Pancreas (tissue), 10 donors: Measurements from ENCODE around the gene ACOT8. TPM values are rescaled to one million over a fixed set of nuclear protein-coding genes. Genes with fewer than 3 reads are reported as not detected.

Experiments
- ATAC-seq, 4 donors: fragments of 200-7000 bp; cut with Tn5 transposase; one replicate each; pipeline versions ENCODE4 v1.8.0 to v1.9.1; 2020; ENCODE audit warnings: mild to moderate bottlenecking in 4 of 4, moderate library complexity in 4 of 4
- DNase-seq, 6 donors: peaks; one replicate each; pipeline ENCODE4 v3.0.0-alpha.2; 2020
- FAIRE-seq: peaks from 2 replicates; lab custom pipeline; 2012; peaks lifted over from hg19 to GRCh38; lab: Jason Lieb, UNC
- H3K27ac ChIP-seq, 4 donors: fragments of 200-600 bp; sonication (generic); 1 replicate in 3 of 4; 2 replicates in 1 of 4; pipeline versions ENCODE4 v1.5.0 to v1.8.0; 2020
- H3K27me3 ChIP-seq, 4 donors: fragments of 200-600 bp; one replicate each; pipeline ENCODE4 v1.8.0; 2021
- H3K36me3 ChIP-seq, 3 donors: fragments of 200-600 bp; sonication (generic) in 1 of 3; one replicate each; pipeline versions ENCODE4 v1.5.0 to v1.8.0; 2020 to 2021
- H3K4me1 ChIP-seq, 3 donors: fragments of 200-600 bp; one replicate each; pipeline ENCODE4 v1.8.0; 2021
- H3K4me3 ChIP-seq, 4 donors: fragments of 200-600 bp; sonication (generic) in 2 of 4; one replicate each; pipeline versions ENCODE4 v1.5.0 to v1.8.0; 2020 to 2021
- H3K9me3 ChIP-seq, 4 donors: fragments of 200-600 bp; one replicate each; pipeline ENCODE4 v1.8.0; 2021
- WGBS, 2 donors: extraction: QIAGEN DNeasy Blood & Tissue Kit; methylation state at CpG; one replicate each; pipeline ENCODE4 v1.1.7; 2013; 5-methylcytosine and 5-hydroxymethylcytosine counted together
- intact Hi-C, 3 donors: fragments of 100-400 bp; cut with DNase I; formaldehyde crosslinking; loops; one replicate each; pipeline versions ENCODE4 v1.11.1 to v1.14.2; 2022
- polyA plus RNA-seq, 2 donors: library from polyadenylated mRNA; stranded (reverse); fragments of 200-250 nt; gene quantifications; one replicate each; pipeline ENCODE4 v1.2.3, GENCODE V29; 2013
- total RNA-seq, 6 donors: library from RNA; stranded (reverse); fragmentation: NEBNext Ultra II Directional in 4 of 6; extraction: Animal tissue kit (Norgen Biotek cat#: 25700) in 4 of 6; gene quantifications; one replicate each; pipeline versions ENCODE4 v1.2.1 to v1.2.4, GENCODE V29; 2021 to 2023
- TF ChIP-seq, protein P1 (sequence below), 4 donors: fragments of 200-600 bp; sonication (generic) in 3 of 4; IDR thresholded peaks; one replicate each; pipeline versions ENCODE4 v1.5.0 to v1.8.0; 2021; ENCODE audit warnings: antibody characterized with exemption in 4 of 4
- donor health status: healthy with polysubstance abuse.
- donor health status: DM: no; HTN: no; CAD: no; lungs with moderate emphysema.
- donor health status: DM: no; HTN: no; CAD: no.
- donor health status: control.
- donor health status: control.
- donor health status: Bipolar disorder and iron deficiency.
- donor health status: DM: yes; HTN: yes; CAD: no.
- donor health status: DM: no; HTN: no; CAD: no.
- donor health status: DM: no; HTN: no; CAD: no.
- donor health status: DM: yes; HTN: yes; CAD: no.

ACOT8 gene
- total and polyA plus RNA-seq, 8 donors: 7.0 to 21.2 (median 10.2) TPM

DNA sequence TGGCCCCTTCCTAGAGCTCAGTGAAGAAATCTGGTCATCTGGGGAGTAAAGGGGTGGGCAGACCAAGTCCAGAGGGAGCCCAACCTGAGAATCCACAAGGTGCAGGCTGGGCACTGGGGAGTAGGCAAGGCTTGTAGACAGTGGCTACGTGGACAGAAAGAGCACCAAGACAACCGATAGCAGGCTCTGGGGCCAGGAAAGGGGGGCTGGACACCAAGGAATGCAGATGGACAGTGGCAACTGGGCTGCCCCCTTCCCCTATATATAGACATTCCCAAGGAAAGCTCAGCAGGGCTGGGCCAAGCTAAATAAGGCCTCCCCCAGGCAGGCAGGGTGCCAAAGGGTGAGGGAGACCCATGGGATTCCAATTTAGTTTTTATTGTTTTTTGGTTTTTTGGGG, 28.6 kb downstream of the ACOT8 start:
- no peak for ATAC-seq

DNA sequence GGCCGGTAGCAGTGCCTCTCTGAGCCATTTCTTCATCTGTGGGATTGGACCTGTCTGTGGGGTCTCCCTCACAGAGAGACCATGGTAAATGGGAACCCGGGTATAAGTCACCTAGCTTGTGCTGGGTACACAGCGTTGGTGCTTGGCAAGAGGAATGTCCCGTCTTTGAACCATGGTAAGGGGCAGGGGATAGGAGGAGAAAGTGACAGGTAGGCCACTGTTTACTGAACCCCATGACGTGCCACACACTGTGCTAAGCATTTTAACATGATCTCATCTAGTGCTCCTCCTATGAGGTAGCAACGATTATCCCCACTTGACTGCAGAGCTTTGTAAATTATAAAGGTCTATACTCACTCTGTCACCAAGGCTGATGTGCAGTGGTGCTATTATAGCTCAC, 29.5 kb downstream of the ACOT8 start:
- Histone ChIP-seq H3K27ac (no peak overlapping the region), H3K9me3 (no peaks in the 10 kb centered on the region), H3K27me3 (no peaks in the 10 kb centered on the region), H3K4me3 (no peak overlapping the region), H3K36me3 (no peaks in the 10 kb centered on the region), H3K4me1 (peaks cover 0 to 4% (median 0%) of the 10 kb centered on the region in 3 donors)
- intact Hi-C loops: loop anchor here in 1 of 3 donors (10.0 kb wide), 1 partner anchor 137 kb away; no protein-coding TSS in a partner anchor
- FAIRE-seq (no peak), ATAC-seq (no peak), DNase-seq (no peak)
- TF ChIP-seq, protein P1, sequence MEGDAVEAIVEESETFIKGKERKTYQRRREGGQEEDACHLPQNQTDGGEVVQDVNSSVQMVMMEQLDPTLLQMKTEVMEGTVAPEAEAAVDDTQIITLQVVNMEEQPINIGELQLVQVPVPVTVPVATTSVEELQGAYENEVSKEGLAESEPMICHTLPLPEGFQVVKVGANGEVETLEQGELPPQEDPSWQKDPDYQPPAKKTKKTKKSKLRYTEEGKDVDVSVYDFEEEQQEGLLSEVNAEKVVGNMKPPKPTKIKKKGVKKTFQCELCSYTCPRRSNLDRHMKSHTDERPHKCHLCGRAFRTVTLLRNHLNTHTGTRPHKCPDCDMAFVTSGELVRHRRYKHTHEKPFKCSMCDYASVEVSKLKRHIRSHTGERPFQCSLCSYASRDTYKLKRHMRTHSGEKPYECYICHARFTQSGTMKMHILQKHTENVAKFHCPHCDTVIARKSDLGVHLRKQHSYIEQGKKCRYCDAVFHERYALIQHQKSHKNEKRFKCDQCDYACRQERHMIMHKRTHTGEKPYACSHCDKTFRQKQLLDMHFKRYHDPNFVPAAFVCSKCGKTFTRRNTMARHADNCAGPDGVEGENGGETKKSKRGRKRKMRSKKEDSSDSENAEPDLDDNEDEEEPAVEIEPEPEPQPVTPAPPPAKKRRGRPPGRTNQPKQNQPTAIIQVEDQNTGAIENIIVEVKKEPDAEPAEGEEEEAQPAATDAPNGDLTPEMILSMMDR (IDR thresholded peaks at IDR 0.05): no peak
- WGBS, 2 donors: 62 to 63% methylated on average over 6 of the region's 6 CpGs

More for the DNA sequence above, 28.6 kb downstream of the ACOT8 start:
- intact Hi-C loops: loop anchor here in 1 of 3 donors (10.0 kb wide), 1 partner anchor 136 kb away; no protein-coding TSS in a partner anchor
- no peaks in the 10 kb centered on the region for H3K4me1 ChIP-seq
- no peak overlapping the region for H3K4me3 ChIP-seq
- no peaks in the 10 kb centered on the region for H3K27me3 ChIP-seq
- H3K36me3 ChIP-seq: no peaks in the 10 kb centered on the region
- TF ChIP-seq, protein P1 (IDR thresholded peaks at IDR 0.05): no peak
- FAIRE-seq: no peak
- no peaks in the 10 kb centered on the region for H3K9me3 ChIP-seq
- H3K27ac ChIP-seq: no peak overlapping the region
- DNase-seq: no peak
- WGBS, 2 donors: 50 to 60% methylated on average over 1 to 2 of the region's 2 CpGs

DNA sequence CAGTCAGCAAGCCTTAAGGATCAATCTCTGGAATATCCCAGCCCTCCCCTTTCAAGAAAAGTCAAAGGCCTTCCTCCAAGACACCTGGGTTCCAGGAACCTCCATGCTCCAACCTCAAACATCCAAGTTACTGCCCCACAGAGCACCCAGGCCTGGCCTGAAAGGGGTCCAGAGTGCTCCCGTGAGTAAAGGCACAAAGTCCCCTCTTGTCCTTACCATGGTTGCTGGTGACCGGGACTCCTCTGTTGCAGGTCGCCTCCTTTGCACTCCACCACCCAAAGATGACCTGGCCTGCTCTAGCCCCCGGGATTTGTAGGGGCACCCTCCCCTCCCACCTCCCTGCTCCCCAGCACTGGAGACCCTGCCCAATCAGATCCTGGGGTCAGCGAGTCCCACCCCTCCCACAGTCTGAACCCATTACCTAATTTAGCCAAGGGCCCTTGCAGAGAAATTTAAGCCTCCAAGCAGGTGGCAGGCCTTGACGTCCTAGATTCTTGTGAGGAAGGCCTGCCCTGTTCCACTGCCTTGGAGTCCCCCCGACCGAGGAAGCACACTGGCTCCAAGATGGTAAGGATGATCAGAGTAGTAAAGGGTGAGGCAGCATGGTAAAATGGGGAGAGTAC, 30.1 kb downstream of the ACOT8 start, which contains the start of gene TNNC2:
TSS of gene TNNC2 (minus strand) at position 283 of the 623 bp plus-strand sequence. CDS start at position 219, 64 bp downstream.
- Histone ChIP-seq H3K9me3 (no peaks in the 10 kb centered on the region), H3K27ac (no peak within 1 kb of the TSS), H3K27me3 (peaks cover 0 to 3% (median 1%) of the 10 kb centered on the region in 4 donors), H3K36me3 (no peaks in the 10 kb centered on the region), H3K4me1 (peaks cover 0 to 4% (median 0%) of the 10 kb centered on the region in 3 donors), H3K4me3 (no peak within 1 kb of the TSS)
- intact Hi-C loops: loop anchor here in 1 of 3 donors (10.0 kb wide), 1 partner anchor 138 kb away; no protein-coding TSS in a partner anchor
- ATAC-seq (no peak), FAIRE-seq (no peak), DNase-seq (no peak)
- TF ChIP-seq, protein P1 (IDR thresholded peaks at IDR 0.05): no peak
- 71 to 82% methylated on average over 7 to 8 of the region's 8 CpGs for WGBS, 2 donors

DNA sequence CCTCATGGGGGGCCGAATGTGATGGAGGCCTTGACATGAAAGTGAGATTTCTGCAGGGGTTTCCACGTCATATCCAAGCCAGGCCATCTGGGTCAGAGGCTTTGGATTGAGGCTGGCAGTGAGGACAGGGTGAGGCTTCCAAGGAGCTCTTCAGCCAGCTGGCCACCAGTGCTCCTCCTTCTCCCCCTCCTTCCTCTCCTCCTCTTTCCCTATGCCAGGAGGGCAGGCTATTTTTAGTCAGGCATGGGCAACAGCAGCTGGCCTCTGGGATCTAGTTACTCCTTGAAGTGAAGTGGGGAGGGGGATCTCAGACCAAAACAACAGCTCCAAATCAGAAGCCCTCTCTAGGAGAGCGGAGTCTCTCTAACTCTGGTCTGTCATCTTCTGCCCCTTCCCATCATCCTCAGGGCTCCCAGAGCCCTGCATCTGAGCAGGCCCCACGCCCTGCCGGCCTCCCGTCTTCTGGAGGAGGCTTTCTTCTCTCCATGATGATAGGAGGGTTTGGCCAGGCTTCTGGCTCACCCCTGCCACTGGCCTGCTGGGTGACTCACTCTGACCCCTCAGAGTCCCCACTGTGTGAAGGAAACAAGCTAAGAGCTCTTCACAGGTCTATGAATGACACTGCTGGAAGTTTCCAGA, 30.7 kb downstream of the ACOT8 start:
- H3K36me3 ChIP-seq: no peaks in the 10 kb centered on the region
- TF ChIP-seq, protein P1 (IDR thresholded peaks at IDR 0.05): no peak
- H3K27ac ChIP-seq: no peak overlapping the region
- FAIRE-seq (no peak), DNase-seq (no peak), ATAC-seq (no peak)
- H3K4me1 ChIP-seq: peaks cover 0 to 4% (median 0%) of the 10 kb centered on the region in 3 donors
- intact Hi-C loops: loop anchor here in 1 of 3 donors (10.0 kb wide), 1 partner anchor 138 kb away; no protein-coding TSS in a partner anchor
- no peak overlapping the region for H3K4me3 ChIP-seq
- WGBS, 2 donors: 71 to 80% methylated on average over 6 of the region's 6 CpGs
- H3K9me3 ChIP-seq: no peaks in the 10 kb centered on the region
- H3K27me3 ChIP-seq: peaks cover 0 to 7% (median 2%) of the 10 kb centered on the region in 4 donors
